Esophagus mucosa (tissue), 1 donor: ENCODE data around the gene PKP2. TPM values are rescaled to one million over a fixed set of nuclear protein-coding genes. Genes with fewer than 3 reads are reported as not detected.
A peak's percentile ranks its signal among the peaks of the same experiment; 100 is the strongest.

Source experiments
- ATAC-seq: fragments of 200-7000 bp; cut with Tn5 transposase; one replicate; pipeline ENCODE4 v1.9.1; 2020
- total RNA-seq: library from RNA; stranded (reverse); gene quantifications from one replicate; pipeline ENCODE4 v1.2.4, GENCODE V29; 2023
- donor health status: DM: yes; HTN: yes; CAD: no.

PKP2 gene
- total RNA-seq, 1 donor from 2014 or later: 13.7 TPM

DNA sequence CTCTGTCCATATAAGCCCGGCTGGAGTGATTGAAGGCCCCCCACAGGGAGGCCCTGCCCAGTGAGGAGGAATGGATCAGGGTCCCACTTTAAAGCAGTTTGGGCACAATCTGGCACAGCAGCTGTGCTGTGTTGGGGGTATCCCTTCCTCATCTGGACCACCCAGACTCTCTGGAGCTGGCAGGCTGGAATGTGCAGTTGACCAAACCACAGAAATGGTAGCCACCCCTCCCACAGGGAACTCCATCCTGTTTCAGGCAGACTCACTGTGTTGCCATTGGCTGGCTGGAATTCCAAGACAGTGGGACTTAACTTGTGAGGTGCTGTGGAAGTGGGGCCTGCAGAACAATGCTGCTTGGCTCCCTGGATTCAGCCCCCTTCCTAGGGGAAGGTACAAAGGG, 87.4 kb downstream of the PKP2 start:
- ATAC-seq: no peak

DNA sequence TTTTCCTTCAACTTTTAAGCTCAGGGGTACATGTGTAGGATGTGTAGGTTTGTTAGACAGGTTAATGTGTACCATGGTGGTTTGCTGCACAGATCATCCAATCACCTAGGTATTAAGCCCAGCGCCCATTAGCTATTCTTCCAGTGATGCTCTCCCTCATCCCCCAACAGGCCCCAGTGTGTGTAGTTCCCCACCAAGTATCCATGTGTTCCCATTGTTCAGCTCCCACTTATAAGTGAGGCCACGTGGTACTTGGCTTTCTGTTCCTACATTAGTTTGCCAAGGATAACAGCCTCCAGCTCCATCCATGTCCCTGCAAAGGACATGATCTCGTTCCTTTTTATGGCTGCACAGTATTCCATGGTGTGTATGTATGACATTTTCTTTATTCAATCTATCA, 92.3 kb downstream of the PKP2 start:
- no peak for ATAC-seq

DNA sequence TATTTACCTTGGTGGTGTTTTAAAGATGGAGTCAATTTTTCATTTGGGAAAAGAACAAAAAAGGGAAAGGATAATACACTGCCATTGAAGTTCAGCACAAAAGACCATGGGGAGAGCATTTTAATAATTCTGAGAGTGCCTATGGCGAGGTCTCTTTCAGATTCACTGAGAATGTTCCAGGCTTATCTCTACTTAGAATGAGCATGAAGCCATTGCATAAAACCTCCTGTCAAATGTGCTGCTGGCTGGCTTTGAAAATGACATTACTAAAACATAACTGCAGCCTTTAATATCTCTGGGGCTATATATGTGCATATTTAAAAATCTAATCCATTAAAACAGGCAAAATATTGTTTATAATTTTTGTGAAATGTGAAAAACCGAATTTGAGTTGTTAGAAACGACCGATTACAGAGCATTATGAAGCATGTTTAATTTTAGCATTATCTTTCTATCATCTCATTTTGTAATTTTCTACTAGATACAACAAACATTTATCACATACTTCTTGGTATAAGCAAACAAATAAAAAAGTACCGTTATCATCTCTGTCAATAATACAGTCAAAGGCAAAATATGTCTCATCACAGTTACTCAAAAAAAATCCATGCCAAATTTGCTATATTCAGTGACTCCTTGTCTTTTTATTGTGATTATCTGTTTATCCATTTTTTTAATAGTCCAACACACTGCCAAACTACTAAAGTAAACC, 95.2 kb downstream of the PKP2 start:
- ATAC-seq: no peak

GRCh38 chr12:32794281-32794680, 102.3 kb downstream of the PKP2 start:
- no peak for ATAC-seq

- no peak for ATAC-seq
Measured at GRCh38 chr12:32789916-32790315, 106.7 kb downstream of the PKP2 start.

DNA sequence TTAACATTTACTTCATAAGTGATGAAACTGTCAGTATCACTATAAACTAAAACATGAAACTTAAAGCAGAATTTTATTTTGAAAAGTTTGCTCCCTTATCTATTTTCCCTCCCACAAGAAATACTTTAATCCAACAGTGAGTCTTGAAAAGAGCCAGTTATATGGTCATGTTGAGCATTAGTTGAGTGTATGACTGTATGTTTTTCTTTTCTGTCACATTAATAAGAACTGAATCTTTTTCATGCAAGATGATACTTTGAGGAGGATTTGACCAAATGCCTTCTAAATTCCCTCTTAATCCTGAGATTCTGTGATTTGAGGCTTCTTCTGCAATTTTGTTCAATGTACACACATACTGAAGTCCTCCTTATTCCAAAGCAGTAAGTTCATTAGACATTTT, 107.1 kb downstream of the PKP2 start:
- ATAC-seq: no peak

- ATAC-seq: no peak
Measured at GRCh38 chr12:32788405-32788804, 108.2 kb downstream of the PKP2 start.

- no peak for ATAC-seq
Measured at GRCh38 chr12:32785557-32785956, 111.0 kb downstream of the PKP2 start.

DNA sequence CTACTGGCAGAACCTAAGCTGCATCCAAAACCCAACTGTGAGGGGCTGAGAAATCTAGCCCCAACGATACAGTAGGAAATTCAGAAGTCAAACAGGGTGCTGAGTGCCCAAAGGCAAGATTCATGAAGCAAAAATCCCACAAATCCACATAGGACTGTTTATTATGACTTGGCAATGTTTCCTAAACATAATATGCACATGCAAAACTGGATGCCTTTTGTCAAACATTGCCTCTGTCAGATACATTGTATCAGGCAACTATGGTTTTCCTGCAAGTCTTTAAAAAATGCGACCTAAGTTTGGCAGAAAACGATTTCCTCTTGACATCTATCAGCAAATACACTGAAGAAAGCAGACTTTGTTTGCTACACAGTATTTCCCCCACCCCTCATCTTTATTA, 113.5 kb downstream of the PKP2 start:
- no peak for ATAC-seq

DNA sequence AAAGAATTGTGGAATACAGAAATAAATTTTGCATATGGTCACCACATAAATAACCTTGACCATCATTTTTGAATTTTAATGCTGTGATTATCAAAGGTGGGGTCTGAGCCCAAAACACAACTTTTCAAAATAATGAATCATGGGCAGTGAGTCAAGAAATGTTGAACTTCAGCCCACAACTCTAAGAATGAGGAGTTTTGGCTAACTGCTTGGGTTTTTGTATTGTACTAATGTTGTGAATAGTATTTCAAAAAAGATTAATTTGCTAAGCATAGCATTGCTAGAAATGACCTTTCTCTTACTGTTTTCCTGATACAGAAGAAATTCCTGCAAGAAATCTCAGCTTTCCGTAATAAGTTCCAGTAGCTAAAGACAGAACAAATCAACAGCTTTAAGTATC, 116.5 kb downstream of the PKP2 start:
- ATAC-seq: no peak

- no peak for ATAC-seq
Measured at GRCh38 chr12:32777691-32778175, 118.8 kb downstream of the PKP2 start.

- no peak for ATAC-seq
Measured at GRCh38 chr12:32777159-32777558, 119.4 kb downstream of the PKP2 start.

DNA sequence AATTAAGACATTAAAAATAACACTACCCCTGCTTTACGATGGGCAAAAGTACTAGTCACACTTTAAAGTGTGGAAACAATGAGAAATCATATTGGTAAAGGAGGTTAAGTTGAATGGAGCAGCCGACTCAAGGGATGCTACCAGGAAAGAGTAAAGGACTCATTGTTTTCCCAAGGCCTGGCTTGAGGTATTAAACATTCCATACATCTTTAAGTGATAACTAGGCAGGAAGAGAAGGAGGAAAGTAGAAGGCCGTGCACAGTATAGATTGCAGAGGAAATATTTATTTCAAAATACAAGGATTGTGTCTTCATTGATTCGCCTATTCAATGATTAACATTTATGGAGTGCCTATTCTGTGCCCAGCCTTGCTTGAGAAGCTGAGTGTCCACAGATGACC, 120.3 kb downstream of the PKP2 start:
- ATAC-seq: no peak

- no peak for ATAC-seq
Measured at GRCh38 chr12:32773691-32774090, 122.9 kb downstream of the PKP2 start.

DNA sequence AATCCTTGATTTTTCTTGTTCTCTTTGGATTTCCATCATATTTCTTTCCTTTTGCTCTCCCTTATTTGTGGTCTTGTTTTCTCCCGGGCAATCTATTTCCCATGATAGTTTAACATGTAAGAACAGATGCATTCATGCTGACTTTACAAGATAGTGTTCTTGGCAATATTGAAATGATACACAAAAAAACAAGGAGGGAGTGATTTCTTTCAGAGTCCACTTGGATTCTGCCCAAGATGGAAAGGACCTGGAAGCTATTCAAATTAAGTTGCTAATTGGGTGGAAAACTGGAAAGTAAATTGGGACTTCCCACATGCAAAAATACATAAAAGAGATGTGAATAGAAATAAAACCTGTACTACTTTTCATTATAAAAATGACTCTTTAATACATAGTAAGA, 126.4 kb downstream of the PKP2 start:
- ATAC-seq: no peak

DNA sequence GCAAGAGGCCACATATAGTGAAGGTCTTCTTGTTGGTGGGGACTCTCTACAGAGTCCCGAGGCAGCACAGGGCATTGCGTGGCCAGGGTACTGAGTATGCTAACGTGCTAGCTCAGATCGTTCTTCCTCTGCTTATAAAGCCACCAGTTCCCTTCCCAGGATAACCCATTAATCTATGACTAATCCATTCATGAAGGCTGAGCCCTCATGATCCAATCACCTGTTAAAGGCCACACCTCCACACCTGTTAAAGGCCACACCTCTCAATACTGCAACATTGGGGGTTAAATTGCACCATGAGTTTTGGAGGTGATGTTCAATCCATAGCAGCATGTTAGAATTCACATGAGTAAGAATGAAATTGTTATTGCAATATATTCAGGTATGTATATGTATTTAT, 128.1 kb downstream of the PKP2 start:
- ATAC-seq: no peak

DNA sequence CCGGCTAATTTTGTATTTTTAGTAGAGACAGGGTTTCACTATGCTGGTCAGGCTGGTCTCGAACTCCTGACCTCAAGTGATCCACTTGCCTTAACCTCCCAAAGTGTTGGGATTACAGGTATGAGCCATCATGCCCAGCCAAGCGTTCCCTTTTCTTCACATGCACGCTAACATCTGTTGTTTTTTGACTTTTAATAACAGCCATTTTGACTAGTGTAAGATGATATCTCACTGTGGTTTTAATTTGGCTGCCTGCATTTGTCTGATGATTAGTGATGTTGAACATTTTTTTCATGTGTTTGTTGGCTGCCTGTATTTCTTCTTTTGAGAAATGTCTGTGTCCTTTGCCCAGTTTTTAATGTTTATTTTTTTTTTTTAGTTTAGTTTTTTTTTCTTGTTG, 130.7 kb downstream of the PKP2 start:
- no peak for ATAC-seq

DNA sequence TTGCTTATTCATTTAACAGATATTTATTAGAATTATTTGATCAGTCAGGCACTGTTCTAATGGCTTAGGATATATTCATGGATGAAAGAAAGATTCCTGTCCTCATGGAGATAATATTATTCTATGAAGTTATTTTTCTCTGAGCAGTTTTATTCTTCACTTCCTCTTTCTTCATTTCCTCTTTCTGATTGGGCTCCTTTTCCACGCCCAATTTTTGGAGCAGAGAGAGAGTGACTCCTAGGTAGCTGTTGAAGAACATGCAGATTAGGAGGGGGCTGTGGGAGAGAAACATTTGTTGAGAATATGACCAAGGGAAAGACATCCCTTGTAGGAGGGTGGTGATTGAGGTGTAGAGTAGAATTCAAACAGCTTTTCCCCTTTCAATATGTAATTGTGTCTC, 134.9 kb downstream of the PKP2 start:
- ATAC-seq: no peak

GRCh38 chr12:32757157-32757556, 139.4 kb downstream of the PKP2 start:
- no peak for ATAC-seq

- no peak for ATAC-seq
Measured at GRCh38 chr12:32756476-32757066, 140.0 kb downstream of the PKP2 start.

DNA sequence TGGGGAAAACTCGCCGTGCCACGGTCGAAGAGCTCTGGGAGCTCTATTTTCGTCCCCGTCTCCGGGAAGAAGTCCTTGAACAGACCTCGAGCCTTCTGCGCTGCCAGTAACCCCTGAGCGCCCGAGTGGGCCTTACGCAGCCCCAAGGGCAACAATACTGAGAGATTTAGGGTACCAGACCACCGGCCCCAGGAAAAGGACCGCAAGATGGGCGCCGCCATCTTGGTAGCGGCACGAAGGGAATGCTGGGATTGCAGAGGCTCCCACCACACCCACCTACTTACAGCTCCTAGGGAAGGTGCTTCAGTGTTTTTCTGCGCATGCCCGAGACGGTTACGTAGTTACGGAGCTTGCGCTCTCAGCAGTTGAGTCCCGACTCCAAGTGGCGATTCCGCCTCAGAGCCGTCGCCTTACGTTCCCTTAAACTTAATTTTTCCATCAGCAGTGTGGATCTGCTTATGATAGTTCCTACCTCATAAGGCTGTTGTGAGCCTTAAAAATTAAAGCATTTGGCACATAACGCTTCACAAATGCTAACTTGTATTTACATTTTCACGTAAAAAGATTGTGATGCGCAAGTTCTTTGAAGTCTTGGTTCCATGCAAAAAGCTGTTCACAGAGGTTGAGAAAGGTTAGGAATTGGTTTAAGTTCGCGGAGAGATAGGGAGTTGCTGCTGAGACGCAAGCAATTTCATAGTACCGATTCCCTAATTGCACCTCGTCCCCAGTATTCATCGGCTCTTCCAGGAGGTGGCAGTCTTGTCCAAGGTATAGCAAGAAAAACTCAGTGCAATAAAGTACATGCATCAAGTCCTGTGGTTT, 140.7 kb downstream of the PKP2 start, which contains the start of gene YARS2:
TSS of gene YARS2 (minus strand) at position 244 of the 822 bp plus-strand sequence. CDS start at position 221, 23 bp downstream.
- ATAC-seq: peak; percentile 97

DNA sequence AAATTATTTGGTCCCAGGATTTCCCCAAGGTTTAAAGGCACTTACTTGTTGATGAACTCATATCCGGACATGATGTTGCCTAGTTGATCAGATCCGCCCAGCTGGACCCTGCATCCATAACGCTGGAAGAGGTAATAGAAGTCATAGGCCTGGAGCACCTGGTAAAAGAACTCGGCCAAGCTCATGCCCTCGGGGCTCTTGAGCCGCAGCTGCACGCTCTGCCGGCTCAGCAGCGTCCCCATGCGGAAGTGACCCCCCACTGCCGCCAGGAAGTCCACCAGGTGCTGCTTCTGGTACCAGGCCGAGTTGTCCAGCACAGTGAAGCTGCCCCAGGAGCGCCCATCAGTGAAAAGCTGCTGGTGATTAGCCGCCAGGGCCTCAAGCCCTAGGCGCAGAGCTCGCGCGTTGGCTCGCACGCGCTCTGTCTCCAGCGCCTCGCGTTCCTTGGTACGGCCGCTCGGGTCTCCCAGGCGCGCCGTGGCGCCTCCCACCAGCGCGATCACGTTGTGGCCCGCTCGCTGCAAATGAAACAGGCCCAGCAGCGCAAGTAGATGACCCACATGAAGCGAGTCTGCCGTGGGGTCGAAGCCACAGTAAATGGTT, 141.4 kb downstream of the PKP2 start:
- peak; percentile 64 for ATAC-seq

GRCh38 chr12:32754111-32754510, 142.5 kb downstream of the PKP2 start:
- no peak for ATAC-seq
